ENCODE results near the gene OCRL.

- TF ChIP-seq CTCF (IDR thresholded peaks at IDR 0.05): no peak
- TF ChIP-seq EZH2 (IDR thresholded peaks at IDR 0.05; ENCODE audit: borderline replicate concordance, insufficient read depth, low read depth, low read length, poor library complexity, severe bottlenecking): no peak
These were observed 27.6 kb upstream of the OCRL start for GRCh38 chrX:129512409-129512808.
